ENCODE measurements around the gene KCNH6.
A peak's percentile ranks its signal among the peaks of the same experiment; 100 is the strongest.

KCNH6 gene, protein sequence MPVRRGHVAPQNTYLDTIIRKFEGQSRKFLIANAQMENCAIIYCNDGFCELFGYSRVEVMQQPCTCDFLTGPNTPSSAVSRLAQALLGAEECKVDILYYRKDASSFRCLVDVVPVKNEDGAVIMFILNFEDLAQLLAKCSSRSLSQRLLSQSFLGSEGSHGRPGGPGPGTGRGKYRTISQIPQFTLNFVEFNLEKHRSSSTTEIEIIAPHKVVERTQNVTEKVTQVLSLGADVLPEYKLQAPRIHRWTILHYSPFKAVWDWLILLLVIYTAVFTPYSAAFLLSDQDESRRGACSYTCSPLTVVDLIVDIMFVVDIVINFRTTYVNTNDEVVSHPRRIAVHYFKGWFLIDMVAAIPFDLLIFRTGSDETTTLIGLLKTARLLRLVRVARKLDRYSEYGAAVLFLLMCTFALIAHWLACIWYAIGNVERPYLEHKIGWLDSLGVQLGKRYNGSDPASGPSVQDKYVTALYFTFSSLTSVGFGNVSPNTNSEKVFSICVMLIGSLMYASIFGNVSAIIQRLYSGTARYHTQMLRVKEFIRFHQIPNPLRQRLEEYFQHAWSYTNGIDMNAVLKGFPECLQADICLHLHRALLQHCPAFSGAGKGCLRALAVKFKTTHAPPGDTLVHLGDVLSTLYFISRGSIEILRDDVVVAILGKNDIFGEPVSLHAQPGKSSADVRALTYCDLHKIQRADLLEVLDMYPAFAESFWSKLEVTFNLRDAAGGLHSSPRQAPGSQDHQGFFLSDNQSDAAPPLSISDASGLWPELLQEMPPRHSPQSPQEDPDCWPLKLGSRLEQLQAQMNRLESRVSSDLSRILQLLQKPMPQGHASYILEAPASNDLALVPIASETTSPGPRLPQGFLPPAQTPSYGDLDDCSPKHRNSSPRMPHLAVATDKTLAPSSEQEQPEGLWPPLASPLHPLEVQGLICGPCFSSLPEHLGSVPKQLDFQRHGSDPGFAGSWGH

DNA sequence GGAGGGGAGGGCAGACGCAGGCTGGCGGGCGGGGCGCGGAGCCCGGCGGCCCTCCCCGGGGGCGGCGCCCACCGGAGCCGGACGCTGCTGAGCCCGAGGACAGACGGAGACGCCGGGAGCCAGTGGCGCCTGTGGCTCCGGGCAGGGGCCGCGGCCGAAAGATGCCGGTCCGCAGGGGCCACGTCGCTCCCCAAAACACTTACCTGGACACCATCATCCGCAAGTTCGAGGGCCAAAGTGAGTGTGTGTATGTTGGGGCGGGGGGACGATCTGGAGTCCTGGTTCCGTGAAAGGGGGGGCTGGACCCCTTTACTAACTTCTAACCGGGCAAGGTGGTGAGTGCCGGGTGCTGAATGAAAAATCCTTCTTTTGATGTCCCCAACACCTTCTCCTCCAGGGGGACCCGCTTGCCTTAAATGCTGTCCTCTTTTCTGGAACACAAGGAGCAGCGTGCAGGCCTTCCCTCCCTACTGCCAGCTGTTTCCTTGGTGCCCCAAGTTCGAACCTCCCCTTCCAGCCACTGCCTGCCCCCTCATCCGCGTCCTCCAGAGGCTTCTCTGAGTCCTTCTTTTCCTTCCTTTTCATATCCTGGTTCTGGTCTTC lies at the start of gene KCNH6:
Gene KCNH6 (plus strand): TSS at position 106 of the 603 bp plus-strand sequence. CDS start 56 bp downstream, at position 162.
- DNase-seq = no peak

DNA sequence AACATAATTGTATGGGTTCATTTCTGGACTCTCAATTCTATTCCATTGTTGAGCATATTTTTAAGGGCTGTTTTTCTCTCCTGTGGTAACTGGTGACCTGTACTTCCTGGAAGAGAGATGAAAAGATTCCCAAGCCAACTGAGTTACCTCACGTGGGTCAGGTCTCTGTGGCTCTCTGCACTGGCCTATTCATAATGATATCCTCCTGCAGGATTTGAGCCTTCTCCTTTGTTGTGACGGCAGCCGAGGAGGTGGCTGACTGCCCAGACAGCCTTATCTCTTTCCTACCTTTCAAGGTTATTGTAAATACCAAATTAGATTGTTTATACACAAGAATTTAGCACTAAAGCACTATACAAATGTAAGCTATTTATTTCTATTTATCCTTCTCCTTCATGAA lies 49.0 kb upstream of the KCNH6 start:
- DNase-seq = no peak

DNA sequence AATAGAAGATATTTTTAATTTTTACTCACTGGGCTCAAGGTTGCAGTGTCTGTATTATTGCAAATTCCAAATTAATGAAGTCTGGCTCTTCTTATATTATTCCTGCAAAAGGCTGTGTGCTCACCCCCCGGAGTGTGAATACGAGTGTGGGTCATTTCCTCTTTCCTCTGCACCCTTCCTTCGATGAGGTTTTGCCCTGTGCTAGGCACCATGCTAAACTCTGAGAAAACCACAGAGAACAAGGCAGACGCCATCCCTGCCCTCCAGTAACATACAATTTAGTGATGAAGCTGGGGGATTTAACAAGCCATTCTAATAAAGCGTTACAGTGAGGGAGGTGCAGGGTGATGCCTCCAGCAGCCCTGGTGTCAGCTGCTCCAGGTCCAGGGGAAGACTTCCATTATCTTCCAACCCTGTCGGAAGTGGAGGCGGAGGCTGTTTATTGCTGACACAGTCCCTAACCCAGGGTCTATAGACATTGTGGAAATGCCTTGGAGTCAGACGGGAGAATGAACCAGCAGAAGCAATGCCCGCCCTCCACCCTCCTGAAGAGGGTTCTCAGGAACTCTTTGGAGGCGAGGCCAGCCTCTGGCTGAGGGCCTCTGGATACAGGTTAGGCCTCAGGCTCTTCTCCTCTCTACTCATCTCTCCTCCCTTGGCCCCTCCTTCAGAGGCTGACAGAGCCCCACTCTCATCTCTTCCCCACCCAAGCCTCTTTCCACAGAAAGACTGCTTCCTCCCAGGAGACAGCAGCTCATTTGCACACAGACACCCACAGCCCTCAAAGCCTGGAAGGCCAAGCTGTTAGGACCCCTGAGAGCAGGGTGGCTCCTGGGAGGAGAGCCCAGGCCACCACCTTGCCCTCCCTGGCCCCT lies 48.3 kb upstream of the KCNH6 start:
- no peak for DNase-seq

DNA sequence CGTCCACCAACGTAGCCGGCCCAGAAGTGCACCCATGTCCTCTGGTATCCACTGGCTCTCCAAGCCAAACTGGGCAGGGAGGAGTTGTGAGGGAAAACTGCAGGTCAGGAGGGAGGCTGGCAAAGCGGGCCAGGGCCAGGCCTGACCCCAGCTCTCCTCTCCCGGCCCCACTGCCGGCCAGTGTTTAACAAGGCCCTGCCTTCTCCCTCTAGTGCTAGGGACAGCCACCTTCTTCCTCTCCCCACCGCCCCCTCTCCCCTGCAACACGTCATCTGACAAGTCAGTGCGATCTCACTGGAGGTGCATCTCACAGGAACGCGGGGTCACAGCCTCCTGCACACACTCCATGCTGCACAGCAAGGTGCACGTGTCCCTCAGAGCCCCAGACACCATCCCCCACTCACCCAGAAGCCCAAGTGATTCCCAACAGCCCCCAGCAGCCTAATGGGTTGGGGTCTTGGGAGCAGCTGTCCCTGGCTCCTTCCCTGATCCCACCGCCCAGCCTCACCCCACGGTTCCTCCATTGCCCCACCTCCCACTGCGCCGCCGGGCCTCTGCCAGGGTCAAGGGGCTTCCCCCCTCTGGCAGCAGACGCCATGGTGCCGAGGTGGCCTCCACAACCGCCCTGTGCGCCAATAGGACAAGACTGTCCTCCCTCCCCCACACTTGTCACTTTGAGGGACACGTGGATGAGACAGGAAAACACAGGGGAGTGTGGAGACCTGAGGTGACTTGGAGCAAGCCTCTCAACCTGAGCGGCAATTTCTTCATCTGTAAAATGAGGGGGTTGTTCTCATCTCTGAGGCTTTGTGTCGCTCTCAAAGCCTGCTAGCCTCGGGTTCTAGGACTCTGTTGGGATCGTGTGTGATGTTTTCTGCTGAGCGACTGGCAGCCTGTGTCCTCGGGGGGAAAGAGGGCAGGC lies 47.4 kb upstream of the KCNH6 start:
- DNase-seq = no peak

DNA sequence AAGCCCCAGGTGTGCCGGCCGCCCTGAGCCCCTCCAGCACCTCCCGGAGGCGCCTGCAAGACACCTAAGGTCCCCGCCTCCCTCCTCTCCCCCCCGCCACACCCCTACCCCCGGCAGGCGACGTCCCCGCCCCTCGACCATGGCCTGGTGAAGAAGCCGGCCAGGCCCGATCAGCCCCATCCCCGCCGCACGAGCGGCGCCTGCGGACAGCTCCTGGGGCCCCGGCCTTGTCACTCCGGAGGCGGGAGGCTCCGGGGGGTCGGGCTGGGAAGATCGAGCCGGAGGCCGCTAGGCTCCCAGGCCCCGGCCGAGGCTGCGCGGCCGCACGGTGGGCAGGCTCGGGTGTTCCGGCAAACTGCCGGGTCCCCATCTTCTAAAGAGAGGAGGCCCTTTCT lies 46.7 kb upstream of the KCNH6 start:
- DNase-seq = no peak

DNA sequence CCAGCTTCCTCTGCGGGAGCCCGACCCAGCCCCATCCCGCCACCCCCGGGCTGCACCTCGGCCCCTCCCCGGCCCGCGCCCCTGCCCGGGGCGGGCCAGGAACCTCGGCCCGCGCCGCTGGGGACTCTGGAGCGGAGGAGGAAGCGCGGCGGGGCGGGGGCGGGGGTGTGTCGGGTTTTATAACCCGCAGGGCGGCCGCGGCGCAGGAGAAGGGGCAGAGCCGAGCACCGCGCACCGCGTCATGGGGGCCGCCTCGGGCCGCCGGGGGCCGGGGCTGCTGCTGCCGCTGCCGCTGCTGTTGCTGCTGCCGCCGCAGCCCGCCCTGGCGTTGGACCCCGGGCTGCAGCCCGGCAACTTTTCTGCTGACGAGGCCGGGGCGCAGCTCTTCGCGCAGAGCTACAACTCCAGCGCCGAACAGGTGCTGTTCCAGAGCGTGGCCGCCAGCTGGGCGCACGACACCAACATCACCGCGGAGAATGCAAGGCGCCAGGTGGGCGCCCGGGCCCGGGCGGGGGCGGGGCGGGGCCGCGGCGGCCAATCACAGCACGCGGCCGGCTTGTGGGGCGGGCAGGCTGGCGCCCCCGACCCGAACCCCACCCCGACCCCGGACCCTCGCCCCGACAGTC lies 46.2 kb upstream of the KCNH6 start, which contains the start of gene ACE:
Gene ACE (plus strand): TSS at position 208 of the 626 bp plus-strand sequence. CDS start 34 bp downstream, at position 242.
- DNase-seq = peak; percentile 33

DNA sequence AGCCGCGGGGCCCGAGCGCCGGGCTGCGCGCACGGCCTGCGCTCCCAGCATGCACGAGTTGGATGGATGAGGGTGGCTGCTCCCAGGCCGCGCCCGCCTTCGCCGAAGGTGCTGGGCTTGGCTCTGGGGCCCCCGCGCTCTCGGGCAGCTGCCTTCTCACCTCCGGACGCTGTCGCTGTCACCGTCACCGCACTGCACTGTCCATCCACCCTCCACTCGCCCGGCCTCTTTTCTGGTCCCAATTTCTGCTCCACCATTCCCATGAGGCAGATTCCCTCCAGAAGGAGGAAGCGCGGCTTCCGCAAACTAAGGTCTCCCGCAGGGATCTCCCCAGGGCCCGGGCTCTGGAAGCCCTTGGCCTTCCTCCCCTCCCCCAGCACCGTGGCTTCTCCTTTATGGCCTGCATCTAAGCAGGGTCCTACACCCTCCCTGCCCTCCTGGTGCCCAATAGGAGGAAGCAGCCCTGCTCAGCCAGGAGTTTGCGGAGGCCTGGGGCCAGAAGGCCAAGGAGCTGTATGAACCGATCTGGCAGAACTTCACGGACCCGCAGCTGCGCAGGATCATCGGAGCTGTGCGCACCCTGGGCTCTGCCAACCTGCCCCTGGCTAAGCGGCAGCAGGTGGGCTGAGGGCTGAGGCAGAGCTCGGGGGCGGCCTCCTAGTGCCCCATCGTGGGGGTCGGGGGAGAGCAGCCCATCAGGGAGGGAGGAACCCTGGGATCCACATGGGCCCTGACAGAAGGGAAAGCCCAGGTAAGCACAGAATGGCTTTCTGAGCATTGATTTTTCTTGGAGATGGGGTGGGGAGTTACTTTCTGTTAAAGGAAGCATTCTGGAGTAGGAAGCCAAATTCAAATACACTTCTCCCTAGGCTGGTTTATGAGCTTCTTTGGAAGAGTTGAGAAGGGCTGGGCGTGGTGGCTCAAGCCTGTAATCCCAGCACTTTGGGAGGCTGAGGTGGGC lies 45.4 kb upstream of the KCNH6 start:
- no peak for DNase-seq

DNA sequence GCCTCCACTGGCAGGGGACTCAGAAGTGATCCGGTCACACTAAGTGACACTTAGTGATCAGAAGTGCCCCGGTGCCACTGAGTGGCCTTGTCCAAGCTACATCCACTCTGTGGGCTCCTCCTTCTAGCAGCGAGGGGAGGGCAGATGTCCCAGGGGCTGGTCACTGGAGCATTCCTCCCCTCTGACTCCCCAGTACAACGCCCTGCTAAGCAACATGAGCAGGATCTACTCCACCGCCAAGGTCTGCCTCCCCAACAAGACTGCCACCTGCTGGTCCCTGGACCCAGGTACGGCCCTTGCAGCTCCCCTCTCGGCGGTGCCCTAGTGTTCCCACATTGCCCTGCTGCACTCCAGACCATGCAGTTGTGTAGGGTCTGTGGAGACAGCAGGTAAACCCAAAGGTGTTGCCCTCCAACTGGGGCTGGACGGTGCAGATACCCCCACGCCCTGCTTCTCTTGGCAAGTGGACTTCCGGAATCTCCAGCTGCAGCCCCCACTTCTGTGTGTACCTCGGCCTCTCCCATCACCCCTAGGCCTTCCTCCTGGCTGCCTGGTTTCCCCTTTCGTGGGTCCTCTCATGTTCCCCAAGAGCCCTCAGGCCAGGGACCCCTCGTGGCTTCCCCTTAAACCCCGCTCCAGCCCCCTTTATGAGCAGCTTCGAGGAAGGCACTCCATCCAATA lies 44.2 kb upstream of the KCNH6 start:
- DNase-seq = peak; percentile 89

DNA sequence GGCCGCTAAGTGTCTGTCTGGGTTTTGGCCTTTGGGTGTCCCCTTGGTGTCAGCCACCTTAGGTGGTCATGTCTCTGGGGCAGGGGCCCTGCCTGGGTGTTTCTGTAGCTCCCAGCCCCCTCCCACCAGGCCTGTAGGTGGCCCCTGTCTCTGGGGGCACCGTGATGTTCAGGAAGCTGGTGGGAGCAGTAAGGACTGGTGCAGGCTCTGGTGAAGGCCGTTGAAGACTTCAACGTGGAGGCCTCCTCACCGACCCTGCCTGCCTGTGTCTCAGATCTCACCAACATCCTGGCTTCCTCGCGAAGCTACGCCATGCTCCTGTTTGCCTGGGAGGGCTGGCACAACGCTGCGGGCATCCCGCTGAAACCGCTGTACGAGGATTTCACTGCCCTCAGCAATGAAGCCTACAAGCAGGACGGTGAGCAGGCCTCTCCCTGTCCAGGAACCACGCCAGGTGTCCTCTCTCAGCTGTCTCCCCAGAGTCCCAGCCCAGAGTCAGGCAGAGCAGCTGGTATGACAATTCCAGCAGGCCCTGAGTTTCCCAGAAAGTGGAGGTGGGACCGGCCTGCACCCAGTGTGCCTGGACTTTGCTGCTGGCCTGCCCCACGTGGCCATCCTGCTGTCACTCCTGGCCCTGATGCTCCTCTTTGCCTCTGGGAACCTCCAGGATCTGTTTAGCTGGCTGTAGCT lies 43.5 kb upstream of the KCNH6 start:
- DNase-seq = no peak

DNA sequence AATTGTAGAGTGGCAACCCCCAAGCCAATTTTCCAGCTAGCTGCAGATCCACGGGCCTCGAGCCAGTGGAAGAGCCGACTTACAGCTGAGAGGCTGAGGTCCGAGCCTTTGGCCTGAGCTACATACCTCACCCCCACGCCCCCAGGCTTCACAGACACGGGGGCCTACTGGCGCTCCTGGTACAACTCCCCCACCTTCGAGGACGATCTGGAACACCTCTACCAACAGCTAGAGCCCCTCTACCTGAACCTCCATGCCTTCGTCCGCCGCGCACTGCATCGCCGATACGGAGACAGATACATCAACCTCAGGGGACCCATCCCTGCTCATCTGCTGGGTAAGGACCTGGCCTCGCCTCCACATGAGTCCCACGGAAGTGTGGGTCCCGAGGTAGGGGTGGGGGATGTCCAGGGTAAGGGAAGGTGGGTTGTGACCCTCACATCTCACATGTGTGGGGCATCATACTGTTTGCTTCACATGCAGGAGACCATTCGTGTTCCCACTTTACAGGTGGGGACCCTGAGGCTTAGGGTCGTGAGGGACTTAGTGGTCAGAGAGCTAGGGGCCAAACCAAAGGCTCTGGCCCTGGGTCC lies 42.9 kb upstream of the KCNH6 start:
- no peak for DNase-seq

DNA sequence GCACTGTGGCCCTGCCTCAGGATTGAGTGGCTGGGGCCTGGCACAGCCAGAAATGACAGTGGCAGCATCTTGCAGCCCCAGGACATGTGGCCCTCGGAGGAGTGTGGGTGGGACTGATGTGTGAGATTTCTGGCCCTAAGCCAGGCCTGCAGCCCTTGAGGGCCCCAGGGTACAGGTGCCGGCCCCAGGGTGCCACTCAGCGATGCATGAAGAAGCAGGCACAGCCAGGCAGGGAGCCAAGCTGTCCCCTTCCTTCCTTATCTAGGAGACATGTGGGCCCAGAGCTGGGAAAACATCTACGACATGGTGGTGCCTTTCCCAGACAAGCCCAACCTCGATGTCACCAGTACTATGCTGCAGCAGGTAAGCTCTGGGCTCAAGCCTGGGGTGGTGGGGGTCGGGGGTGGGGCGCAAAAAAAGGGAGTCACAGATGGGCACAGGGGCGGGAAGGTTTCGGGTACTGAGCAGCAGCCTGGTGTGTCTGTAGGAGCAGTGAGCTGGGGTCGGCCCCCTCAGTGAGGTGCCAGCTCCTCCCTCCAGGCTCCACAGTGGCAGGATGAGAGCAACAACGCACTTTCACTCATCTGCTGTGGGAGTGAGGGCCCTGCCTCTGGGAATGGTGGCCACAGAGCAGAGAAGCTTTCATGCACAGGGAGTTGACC lies 42.2 kb upstream of the KCNH6 start:
- DNase-seq = no peak

DNA sequence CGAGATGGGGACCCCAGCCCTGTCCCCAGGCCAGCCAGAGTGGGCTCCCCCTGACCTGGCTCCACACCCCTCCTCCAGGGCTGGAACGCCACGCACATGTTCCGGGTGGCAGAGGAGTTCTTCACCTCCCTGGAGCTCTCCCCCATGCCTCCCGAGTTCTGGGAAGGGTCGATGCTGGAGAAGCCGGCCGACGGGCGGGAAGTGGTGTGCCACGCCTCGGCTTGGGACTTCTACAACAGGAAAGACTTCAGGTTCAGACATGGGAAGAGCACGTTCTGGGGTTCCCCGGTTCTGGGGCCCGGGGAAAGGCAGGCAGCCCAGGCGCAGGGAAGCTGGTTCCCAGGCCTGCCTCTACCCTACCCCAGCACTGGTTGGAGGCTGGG lies 41.7 kb upstream of the KCNH6 start:
- no peak for DNase-seq

DNA sequence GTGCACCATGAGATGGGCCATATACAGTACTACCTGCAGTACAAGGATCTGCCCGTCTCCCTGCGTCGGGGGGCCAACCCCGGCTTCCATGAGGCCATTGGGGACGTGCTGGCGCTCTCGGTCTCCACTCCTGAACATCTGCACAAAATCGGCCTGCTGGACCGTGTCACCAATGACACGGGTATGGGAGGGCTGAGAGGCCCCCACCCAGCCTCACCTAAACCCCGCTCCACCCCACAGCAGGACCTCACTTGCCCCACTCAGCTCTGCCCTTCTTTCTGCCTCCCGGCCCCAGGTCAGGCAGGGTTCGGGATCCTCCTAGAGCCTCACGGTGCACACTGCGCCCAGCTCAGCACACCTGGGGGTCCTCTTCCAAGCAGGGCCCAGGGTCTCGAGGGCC lies 40.6 kb upstream of the KCNH6 start:
- DNase-seq = no peak

DNA sequence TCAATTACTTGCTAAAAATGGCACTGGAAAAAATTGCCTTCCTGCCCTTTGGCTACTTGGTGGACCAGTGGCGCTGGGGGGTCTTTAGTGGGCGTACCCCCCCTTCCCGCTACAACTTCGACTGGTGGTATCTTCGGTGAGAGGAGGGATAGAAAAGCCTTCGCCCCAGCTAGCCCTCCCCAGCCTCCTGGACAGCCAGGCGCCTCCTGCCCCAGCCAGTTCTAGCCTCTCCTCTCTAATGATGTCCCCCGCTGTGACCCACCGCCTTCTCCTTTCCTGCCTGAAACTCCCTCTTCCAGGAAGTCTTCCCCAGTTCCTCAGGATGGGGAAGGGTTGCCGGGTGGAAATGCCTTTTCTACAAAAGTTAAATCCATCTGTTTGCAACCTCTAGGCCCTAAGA lies 40.1 kb upstream of the KCNH6 start:
- DNase-seq = no peak

DNA sequence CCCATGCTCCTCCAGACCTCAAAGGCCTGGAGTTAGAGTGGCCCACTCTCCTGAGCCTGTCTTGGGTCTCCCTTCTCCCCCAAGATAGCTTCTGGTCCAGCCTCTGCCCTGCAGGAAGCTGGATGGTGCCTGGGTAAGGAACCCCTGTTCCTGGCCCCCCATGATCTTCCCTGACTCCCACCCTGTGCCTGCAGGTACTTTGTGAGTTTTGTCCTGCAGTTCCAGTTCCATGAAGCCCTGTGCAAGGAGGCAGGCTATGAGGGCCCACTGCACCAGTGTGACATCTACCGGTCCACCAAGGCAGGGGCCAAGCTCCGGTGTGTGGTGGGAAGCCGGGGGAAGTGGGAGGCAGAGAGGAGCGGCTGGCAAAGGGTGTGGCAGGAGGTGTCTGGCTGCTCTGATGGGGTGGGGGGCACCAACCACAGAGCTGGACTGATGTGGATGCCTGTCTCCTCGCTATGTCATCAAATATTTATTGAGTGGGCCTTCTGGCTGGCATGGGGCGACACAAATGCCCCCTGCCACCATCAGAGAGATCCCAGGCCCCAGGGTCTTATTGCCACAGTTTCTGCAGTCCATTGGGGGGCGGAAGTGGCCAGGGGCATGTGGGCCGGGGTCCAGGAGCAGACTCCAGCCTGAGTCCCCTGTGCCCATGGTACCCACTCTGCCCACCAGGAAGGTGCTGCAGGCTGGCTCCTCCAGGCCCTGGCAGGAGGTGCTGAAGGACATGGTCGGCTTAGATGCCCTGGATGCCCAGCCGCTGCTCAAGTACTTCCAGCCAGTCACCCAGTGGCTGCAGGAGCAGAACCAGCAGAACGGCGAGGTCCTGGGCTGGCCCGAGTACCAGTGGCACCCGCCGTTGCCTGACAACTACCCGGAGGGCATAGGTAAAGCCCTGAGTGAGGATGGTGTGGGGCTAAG lies 39.2 kb upstream of the KCNH6 start:
- no peak for DNase-seq

All from OCI-M1 (cell line).